D341Med (cell line): ENCODE data around the gene ABLIM3.

ENCODE experiments used
- DNase-seq: peaks from one replicate; pipeline ENCODE4 v3.0.0; 2012; ENCODE audit warnings: low spot score

ABLIM3 gene

GRCh38 chr5:149219584-149219983, 78.3 kb downstream of the ABLIM3 start:
- DNase-seq, result no peak

- DNase-seq, result no peak
These were observed 79.5 kb downstream of the ABLIM3 start for GRCh38 chr5:149220750-149221149.

- DNase-seq, result no peak
These were observed 80.0 kb downstream of the ABLIM3 start for GRCh38 chr5:149221326-149221725.

GRCh38 chr5:149221731-149222342, 80.5 kb downstream of the ABLIM3 start:
- no peak for DNase-seq

- no peak for DNase-seq
These were observed 82.0 kb downstream of the ABLIM3 start for GRCh38 chr5:149223081-149223848.

GRCh38 chr5:149224282-149224681, 83.0 kb downstream of the ABLIM3 start:
- DNase-seq, result no peak

GRCh38 chr5:149227168-149227826, 86.0 kb downstream of the ABLIM3 start:
- no peak for DNase-seq

GRCh38 chr5:149228618-149229297, 87.5 kb downstream of the ABLIM3 start:
- DNase-seq, result no peak

- no peak for DNase-seq
These were observed 88.1 kb downstream of the ABLIM3 start for GRCh38 chr5:149229298-149229937.

GRCh38 chr5:149235841-149236240, 94.5 kb downstream of the ABLIM3 start:
- no peak for DNase-seq

GRCh38 chr5:149237662-149238061, 96.4 kb downstream of the ABLIM3 start:
- no peak for DNase-seq

GRCh38 chr5:149238540-149238939, 97.2 kb downstream of the ABLIM3 start:
- DNase-seq, result peak; percentile 34

- no peak for DNase-seq
These were observed 98.6 kb downstream of the ABLIM3 start for GRCh38 chr5:149239917-149240316.

GRCh38 chr5:149240354-149240998, 99.2 kb downstream of the ABLIM3 start:
- DNase-seq, result no peak

- no peak for DNase-seq
These were observed 101.0 kb downstream of the ABLIM3 start for GRCh38 chr5:149242339-149242738.

GRCh38 chr5:149246906-149247305, 105.6 kb downstream of the ABLIM3 start:
- no peak for DNase-seq

- DNase-seq, result no peak
These were observed 106.4 kb downstream of the ABLIM3 start for GRCh38 chr5:149247726-149248125.

- DNase-seq, result no peak
These were observed 110.3 kb downstream of the ABLIM3 start for GRCh38 chr5:149251546-149251945.

- no peak for DNase-seq
These were observed 113.2 kb downstream of the ABLIM3 start for GRCh38 chr5:149254506-149254905.

- no peak for DNase-seq
These were observed 115.2 kb downstream of the ABLIM3 start for GRCh38 chr5:149256451-149256850.

GRCh38 chr5:149257131-149257530, 115.8 kb downstream of the ABLIM3 start:
- no peak for DNase-seq
